ENCODE measurements around the gene TP53BP1.

Gene TP53BP1

GRCh38 chr15:43518197-43518761, 25.3 kb upstream of the TP53BP1 start:
- in situ Hi-C loops (cut with MboI; ENCODE audit: low sequenced_read_pairs): no loop called here

GRCh38 chr15:43517354-43518196, 24.6 kb upstream of the TP53BP1 start, which contains the start of gene MAP1A:
Gene MAP1A (plus strand): TSS chr15:43517608. CDS start chr15:43521474, 3,866 bp downstream.
- in situ Hi-C loops (cut with MboI; ENCODE audit: low sequenced_read_pairs): no loop called here

GRCh38 chr15:43516801-43517353, 23.9 kb upstream of the TP53BP1 start:
- in situ Hi-C loops (cut with MboI; ENCODE audit: low sequenced_read_pairs): no loop called here

GRCh38 chr15:43516185-43516584, 23.2 kb upstream of the TP53BP1 start:
- in situ Hi-C loops (cut with MboI; ENCODE audit: low sequenced_read_pairs): no loop called here

- in situ Hi-C loops (cut with MboI; ENCODE audit: low sequenced_read_pairs): no loop called here
Measured at GRCh38 chr15:43515741-43516140, 22.8 kb upstream of the TP53BP1 start.

GRCh38 chr15:43514241-43515057, 21.5 kb upstream of the TP53BP1 start:
- in situ Hi-C loops (cut with MboI; ENCODE audit: low sequenced_read_pairs): no loop called here

- in situ Hi-C loops (cut with MboI; ENCODE audit: low sequenced_read_pairs): no loop called here
Measured at GRCh38 chr15:43513550-43513949, 20.6 kb upstream of the TP53BP1 start.

- in situ Hi-C loops (cut with MboI; ENCODE audit: low sequenced_read_pairs): no loop called here
Measured at GRCh38 chr15:43511012-43511885, 18.3 kb upstream of the TP53BP1 start.

GRCh38 chr15:43510200-43511011, 17.4 kb upstream of the TP53BP1 start:
- in situ Hi-C loops (cut with MboI; ENCODE audit: low sequenced_read_pairs): no loop called here

- in situ Hi-C loops (cut with MboI; ENCODE audit: low sequenced_read_pairs): no loop called here
Measured at GRCh38 chr15:43509660-43510199, 16.8 kb upstream of the TP53BP1 start.

- in situ Hi-C loops (cut with MboI; ENCODE audit: low sequenced_read_pairs): no loop called here
Measured at GRCh38 chr15:43508991-43509659, 16.2 kb upstream of the TP53BP1 start.

GRCh38 chr15:43508421-43508820, 15.5 kb upstream of the TP53BP1 start:
- in situ Hi-C loops (cut with MboI; ENCODE audit: low sequenced_read_pairs): no loop called here

- in situ Hi-C loops (cut with MboI; ENCODE audit: low sequenced_read_pairs): no loop called here
Measured at GRCh38 chr15:43505738-43506137, 12.8 kb upstream of the TP53BP1 start.

- in situ Hi-C loops (cut with MboI; ENCODE audit: low sequenced_read_pairs): no loop called here
Measured at GRCh38 chr15:43499635-43500034, 6.7 kb upstream of the TP53BP1 start.

GRCh38 chr15:43498990-43499389, 6.0 kb upstream of the TP53BP1 start:
- in situ Hi-C loops (cut with MboI; ENCODE audit: low sequenced_read_pairs): no loop called here

GRCh38 chr15:43493703-43494472, 932 bp upstream of the TP53BP1 start:
- in situ Hi-C loops (cut with MboI; ENCODE audit: low sequenced_read_pairs): no loop called here

- in situ Hi-C loops (cut with MboI; ENCODE audit: low sequenced_read_pairs): no loop called here
Measured at GRCh38 chr15:43492266-43492665, 690 bp downstream of the TP53BP1 start.

GRCh38 chr15:43489191-43489590, 3.8 kb downstream of the TP53BP1 start:
- in situ Hi-C loops (cut with MboI; ENCODE audit: low sequenced_read_pairs): no loop called here

Measured in HL-60/S4 treated with phorbol 12-myristate 13-acetate at 8.2 ng/mL for 4 days and 3 days (cell line).